Skeletal muscle tissue (tissue), 4 donors: ENCODE results near the gene KCNMA1. TPM values are rescaled to one million over a fixed set of nuclear protein-coding genes. Genes with fewer than 3 reads are reported as not detected.

Source experiments
- H3K27ac ChIP-seq: one replicate; pipeline ENCODE4 v1.7.0; 2013; ENCODE audit warnings: mild to moderate bottlenecking, low read depth, low read length, inconsistent platforms
- H3K27me3 ChIP-seq, 3 donors: one replicate each; pipeline ENCODE4 v1.7.0; 2013; ENCODE audit warnings: low read length in 3 of 3; ENCODE audit not compliant: control insufficient read depth in 3 of 3, insufficient read depth in 3 of 3
- H3K36me3 ChIP-seq, 3 donors: one replicate each; pipeline ENCODE4 v1.7.0; 2013; ENCODE audit warnings: low read length in 3 of 3; ENCODE audit not compliant: control insufficient read depth in 3 of 3, insufficient read depth in 3 of 3
- H3K4me1 ChIP-seq, 3 donors: one replicate each; pipeline ENCODE4 v1.7.0; 2013; ENCODE audit warnings: low read length in 3 of 3, mild to moderate bottlenecking in 3 of 3; ENCODE audit not compliant: control insufficient read depth in 3 of 3, insufficient read depth in 3 of 3
- H3K4me3 ChIP-seq, 3 donors: one replicate each; pipeline ENCODE4 v1.7.0; 2013; ENCODE audit warnings: low read length in 3 of 3
- H3K9ac ChIP-seq, 3 donors: one replicate each; pipeline ENCODE4 v1.7.0; 2013; ENCODE audit warnings: low read length in 3 of 3, mild to moderate bottlenecking in 3 of 3, moderate library complexity in 2 of 3, low read depth in 1 of 3
- H3K9me3 ChIP-seq, 3 donors: one replicate each; pipeline ENCODE4 v1.7.0; 2013; ENCODE audit warnings: low read length in 3 of 3; ENCODE audit not compliant: control insufficient read depth in 3 of 3
- total RNA-seq: library from RNA; depleted of rRNA; stranded (reverse); fragments of >200 nt; gene quantifications from one replicate; pipeline ENCODE4 v1.2.3, GENCODE V29; 2014
- donor health status: Osteomylitis.

KCNMA1 gene
- total RNA-seq, 1 donor from 2014 or later, result 18.8 TPM

- Histone ChIP-seq H3K4me1 (peaks cover 3 to 4% (median 3%) of the 10 kb centered on the region in 3 donors), H3K9me3 (no peaks in the 10 kb centered on the region), H3K36me3 (no peaks in the 10 kb centered on the region), H3K27ac (no peak overlapping the region), H3K27me3 (no peaks in the 10 kb centered on the region), H3K9ac (no peak overlapping the region), H3K4me3 (no peak overlapping the region)
Measured at GRCh38 chr10:77383861-77384553, 253.6 kb downstream of the KCNMA1 start.

GRCh38 chr10:77381750-77382149 lies 255.9 kb downstream of the KCNMA1 start:
- Histone ChIP-seq H3K9me3 (no peaks in the 10 kb centered on the region), H3K4me3 (no peak overlapping the region), H3K4me1 (peaks cover 4 to 10% (median 9%) of the 10 kb centered on the region in 3 donors), H3K36me3 (no peaks in the 10 kb centered on the region), H3K9ac (no peak overlapping the region), H3K27ac (no peak overlapping the region), H3K27me3 (no peaks in the 10 kb centered on the region)

- Histone ChIP-seq H3K27ac (no peak overlapping the region), H3K9ac (no peak overlapping the region), H3K4me3 (no peak overlapping the region), H3K9me3 (no peaks in the 10 kb centered on the region), H3K36me3 (no peaks in the 10 kb centered on the region), H3K4me1 (peaks cover 4 to 13% (median 10%) of the 10 kb centered on the region in 3 donors), H3K27me3 (no peaks in the 10 kb centered on the region)
Measured at GRCh38 chr10:77380723-77381122, 256.9 kb downstream of the KCNMA1 start.

- H3K36me3 ChIP-seq, result no peaks in the 10 kb centered on the region
- no peak overlapping the region for H3K4me3 ChIP-seq
- H3K4me1 ChIP-seq, result peaks cover 4 to 17% (median 10%) of the 10 kb centered on the region in 3 donors
- no peak overlapping the region for H3K9ac ChIP-seq
- H3K9me3 ChIP-seq, result no peaks in the 10 kb centered on the region
- H3K27me3 ChIP-seq, result no peaks in the 10 kb centered on the region
- H3K27ac ChIP-seq, result no peak overlapping the region
Measured at GRCh38 chr10:77380191-77380590, 257.4 kb downstream of the KCNMA1 start.

- H3K27me3 ChIP-seq, result no peaks in the 10 kb centered on the region
- H3K9ac ChIP-seq, result no peak overlapping the region
- H3K36me3 ChIP-seq, result no peaks in the 10 kb centered on the region
- H3K4me1 ChIP-seq, result peaks cover 4 to 29% (median 19%) of the 10 kb centered on the region in 3 donors
- H3K4me3 ChIP-seq, result no peak overlapping the region
- no peak overlapping the region for H3K27ac ChIP-seq
- no peaks in the 10 kb centered on the region for H3K9me3 ChIP-seq
Measured at GRCh38 chr10:77378366-77379349, 258.9 kb downstream of the KCNMA1 start.

- peaks cover 4 to 30% (median 19%) of the 10 kb centered on the region in 3 donors for H3K4me1 ChIP-seq
- no peak overlapping the region for H3K9ac ChIP-seq
- no peaks in the 10 kb centered on the region for H3K36me3 ChIP-seq
- H3K27me3 ChIP-seq, result no peaks in the 10 kb centered on the region
- no peaks in the 10 kb centered on the region for H3K9me3 ChIP-seq
- H3K27ac ChIP-seq, result no peak overlapping the region
- H3K4me3 ChIP-seq, result no peak overlapping the region
Measured at GRCh38 chr10:77377678-77378352, 259.8 kb downstream of the KCNMA1 start.

- no peak overlapping the region for H3K9ac ChIP-seq
- peaks cover 4 to 34% (median 24%) of the 10 kb centered on the region in 3 donors for H3K4me1 ChIP-seq
- H3K27me3 ChIP-seq, result no peaks in the 10 kb centered on the region
- no peak overlapping the region for H3K27ac ChIP-seq
- H3K36me3 ChIP-seq, result no peaks in the 10 kb centered on the region
- H3K4me3 ChIP-seq, result no peak overlapping the region
- no peaks in the 10 kb centered on the region for H3K9me3 ChIP-seq
Measured at GRCh38 chr10:77377034-77377433, 260.6 kb downstream of the KCNMA1 start.

GRCh38 chr10:77374189-77374656 lies 263.4 kb downstream of the KCNMA1 start:
- H3K27me3 ChIP-seq, result no peaks in the 10 kb centered on the region
- peaks cover 4 to 34% (median 24%) of the 10 kb centered on the region in 3 donors for H3K4me1 ChIP-seq
- no peaks in the 10 kb centered on the region for H3K9me3 ChIP-seq
- H3K4me3 ChIP-seq, result no peak overlapping the region
- H3K36me3 ChIP-seq, result no peaks in the 10 kb centered on the region
- H3K9ac ChIP-seq, result no peak overlapping the region
- H3K27ac ChIP-seq, result peak overlapping the region; percentile 31

GRCh38 chr10:77371848-77372799 lies 265.5 kb downstream of the KCNMA1 start:
- Histone ChIP-seq H3K4me3 (no peak overlapping the region), H3K4me1 (peaks cover under 1 to 29% (median 18%) of the 10 kb centered on the region in 3 donors), H3K9ac (no peak overlapping the region), H3K27me3 (no peaks in the 10 kb centered on the region), H3K36me3 (no peaks in the 10 kb centered on the region), H3K9me3 (peaks cover 0 to 3% (median 0%) of the 10 kb centered on the region in 3 donors), H3K27ac (no peak overlapping the region)
